Measurements from ENCODE around the gene NRXN2. TPM values are rescaled to one million over a fixed set of nuclear protein-coding genes. Genes with fewer than 3 reads are reported as not detected.

The NRXN2 gene
- polyA plus RNA-seq, 3 donors = 0.07 TPM; not detected in 2

DNA sequence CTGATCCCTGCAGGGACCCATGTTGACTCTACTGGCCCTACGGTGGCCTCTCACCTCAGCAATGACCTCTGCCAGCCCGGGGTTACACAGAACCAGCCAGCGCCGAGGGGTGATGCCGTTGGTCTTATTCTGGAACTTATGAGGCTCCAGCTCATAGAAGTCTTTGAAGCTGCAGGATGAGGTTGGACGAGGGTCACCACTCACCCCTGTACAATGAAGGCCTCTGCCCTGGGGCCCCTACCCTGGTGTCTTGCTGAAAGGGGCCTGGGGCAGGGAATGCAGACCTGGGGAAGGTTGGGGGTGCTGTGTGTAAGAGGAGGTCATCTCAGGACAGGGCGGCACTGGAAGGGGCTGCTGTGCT lies 30.0 kb upstream of the NRXN2 start:
- WGBS (ENCODE audit: insufficient coverage) = 96% methylated on average over 7 of the region's 7 CpGs
- Histone ChIP-seq H3K4me1 (ENCODE audit: control insufficient read depth in 1 of 2, insufficient read depth in 2 of 2, low read length in 2 of 2) (no peaks in the 10 kb centered on the region), H3K27me3 (ENCODE audit: control insufficient read depth in 2 of 2, insufficient read depth in 2 of 2, low read length in 2 of 2) (no peaks in the 10 kb centered on the region), H2AFZ (ENCODE audit: insufficient read depth, low read depth, low read length, poor library complexity, severe bottlenecking) (no peak overlapping the region), H3K36me3 (replicated peaks in 1 of 2; ENCODE audit: control insufficient read depth in 1 of 2, insufficient read depth in 2 of 2, low read length in 2 of 2) (no peaks in the 10 kb centered on the region), H3K4me2 (replicated peaks; ENCODE audit: extremely low read depth, low read length, poor library complexity, severe bottlenecking) (no peak overlapping the region), H3K9ac (ENCODE audit: insufficient read depth, low read length, poor library complexity, severe bottlenecking) (no peak overlapping the region), H4K20me1 (ENCODE audit: insufficient read depth, low read length) (no peaks in the 10 kb centered on the region), H3K9me3 (replicated peaks in 1 of 2; ENCODE audit: control insufficient read depth in 1 of 2, insufficient read depth in 1 of 2, low read length in 2 of 2) (no peaks in the 10 kb centered on the region), H3K27ac (ENCODE audit: low read depth in 1 of 2, low read length in 2 of 2) (no peak overlapping the region), H3K4me3 (replicated peaks in 1 of 3; ENCODE audit: low read depth in 2 of 3, low read length in 3 of 3) (no peak overlapping the region), H3K79me2 (ENCODE audit: insufficient read depth, low read length) (no peaks in the 10 kb centered on the region)
- TF ChIP-seq, protein P1, sequence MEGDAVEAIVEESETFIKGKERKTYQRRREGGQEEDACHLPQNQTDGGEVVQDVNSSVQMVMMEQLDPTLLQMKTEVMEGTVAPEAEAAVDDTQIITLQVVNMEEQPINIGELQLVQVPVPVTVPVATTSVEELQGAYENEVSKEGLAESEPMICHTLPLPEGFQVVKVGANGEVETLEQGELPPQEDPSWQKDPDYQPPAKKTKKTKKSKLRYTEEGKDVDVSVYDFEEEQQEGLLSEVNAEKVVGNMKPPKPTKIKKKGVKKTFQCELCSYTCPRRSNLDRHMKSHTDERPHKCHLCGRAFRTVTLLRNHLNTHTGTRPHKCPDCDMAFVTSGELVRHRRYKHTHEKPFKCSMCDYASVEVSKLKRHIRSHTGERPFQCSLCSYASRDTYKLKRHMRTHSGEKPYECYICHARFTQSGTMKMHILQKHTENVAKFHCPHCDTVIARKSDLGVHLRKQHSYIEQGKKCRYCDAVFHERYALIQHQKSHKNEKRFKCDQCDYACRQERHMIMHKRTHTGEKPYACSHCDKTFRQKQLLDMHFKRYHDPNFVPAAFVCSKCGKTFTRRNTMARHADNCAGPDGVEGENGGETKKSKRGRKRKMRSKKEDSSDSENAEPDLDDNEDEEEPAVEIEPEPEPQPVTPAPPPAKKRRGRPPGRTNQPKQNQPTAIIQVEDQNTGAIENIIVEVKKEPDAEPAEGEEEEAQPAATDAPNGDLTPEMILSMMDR (IDR thresholded peaks at IDR 0.05) = no peak
- H3K27me3 Mint-ChIP-seq (ENCODE audit: low read depth in 3 of 3) = peaks cover 0 to 4% (median 2%) of the 10 kb centered on the region in 3 donors
- no peak overlapping the region for H3K4me3 Mint-ChIP-seq
- peaks cover 12 to 21% of the 10 kb centered on the region in 2 donors for H3K36me3 Mint-ChIP-seq
- intact Hi-C loops (cut with micrococcal nuclease) = no loop called here
- no peaks in the 10 kb centered on the region for H3K9me3 Mint-ChIP-seq
- H3K4me1 Mint-ChIP-seq = no peaks in the 10 kb centered on the region
- no peak overlapping the region for H3K27ac Mint-ChIP-seq
- no peak for DNase-seq

DNA sequence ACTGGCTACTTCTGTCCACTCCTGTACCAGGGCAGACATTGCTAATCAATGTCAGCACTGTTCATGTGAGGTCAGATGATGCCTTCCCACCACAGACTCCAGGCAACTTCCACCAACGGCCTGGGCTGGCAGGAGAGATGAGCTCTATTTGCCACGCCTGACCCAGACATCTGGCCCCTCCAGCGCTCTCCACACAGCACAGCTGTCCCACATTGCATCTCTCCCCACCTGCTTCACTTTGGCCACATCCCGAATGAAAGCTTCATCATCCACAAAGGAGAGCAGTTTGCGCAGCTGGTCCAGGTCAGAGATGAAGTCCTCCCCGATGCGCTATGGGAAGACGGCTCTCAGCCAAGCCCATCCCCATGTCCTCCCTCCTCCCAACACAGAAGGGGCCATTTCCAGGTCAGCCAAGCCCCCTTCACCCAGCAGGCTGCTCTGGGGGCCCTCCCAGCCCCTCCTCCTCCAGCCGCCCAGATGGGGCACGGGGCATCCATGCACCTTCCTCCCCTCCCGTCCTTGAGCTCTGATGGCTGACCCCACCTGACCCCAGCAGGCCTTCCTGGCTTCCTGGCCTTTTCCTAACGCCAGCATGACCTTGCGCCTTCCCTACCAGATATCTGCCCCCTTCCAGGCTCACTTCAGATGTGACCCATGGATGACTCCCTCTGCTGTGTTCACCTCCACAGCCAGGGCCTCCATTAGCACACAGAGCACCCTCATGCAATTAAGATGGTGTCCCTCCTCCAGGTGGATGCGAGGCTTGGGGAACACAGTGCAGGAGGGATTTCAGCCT lies 29.4 kb upstream of the NRXN2 start:
- no peaks in the 10 kb centered on the region for H3K27me3 ChIP-seq (ENCODE audit: control insufficient read depth in 2 of 2, insufficient read depth in 2 of 2, low read length in 2 of 2)
- H3K36me3 Mint-ChIP-seq = peaks cover 12 to 21% of the 10 kb centered on the region in 2 donors
- H2AFZ ChIP-seq (ENCODE audit: insufficient read depth, low read depth, low read length, poor library complexity, severe bottlenecking) = no peak overlapping the region
- no peaks in the 10 kb centered on the region for H3K4me1 Mint-ChIP-seq
- no peaks in the 10 kb centered on the region for H3K79me2 ChIP-seq (ENCODE audit: insufficient read depth, low read length)
- no peak overlapping the region for H3K27ac ChIP-seq (ENCODE audit: low read depth in 1 of 2, low read length in 2 of 2)
- no peaks in the 10 kb centered on the region for H3K36me3 ChIP-seq (replicated peaks in 1 of 2; ENCODE audit: control insufficient read depth in 1 of 2, insufficient read depth in 2 of 2, low read length in 2 of 2)
- H3K9me3 Mint-ChIP-seq = no peaks in the 10 kb centered on the region
- H3K27me3 Mint-ChIP-seq (ENCODE audit: low read depth in 3 of 3) = peaks cover 0 to 4% (median 2%) of the 10 kb centered on the region in 3 donors
- H3K4me3 ChIP-seq (replicated peaks in 1 of 3; ENCODE audit: low read depth in 2 of 3, low read length in 3 of 3) = no peak overlapping the region
- 90% methylated on average over 13 of the region's 14 CpGs for WGBS (ENCODE audit: insufficient coverage)
- intact Hi-C loops (cut with micrococcal nuclease) = no loop called here
- TF ChIP-seq, protein P1 (IDR thresholded peaks at IDR 0.05) = no peak
- DNase-seq = no peak
- H3K4me2 ChIP-seq (replicated peaks; ENCODE audit: extremely low read depth, low read length, poor library complexity, severe bottlenecking) = no peak overlapping the region
- no peak overlapping the region for H3K9ac ChIP-seq (ENCODE audit: insufficient read depth, low read length, poor library complexity, severe bottlenecking)
- no peaks in the 10 kb centered on the region for H4K20me1 ChIP-seq (ENCODE audit: insufficient read depth, low read length)
- no peak overlapping the region for H3K27ac Mint-ChIP-seq
- no peak overlapping the region for H3K4me3 Mint-ChIP-seq
- H3K9me3 ChIP-seq (replicated peaks in 1 of 2; ENCODE audit: control insufficient read depth in 1 of 2, insufficient read depth in 1 of 2, low read length in 2 of 2) = no peaks in the 10 kb centered on the region
- no peaks in the 10 kb centered on the region for H3K4me1 ChIP-seq (ENCODE audit: control insufficient read depth in 1 of 2, insufficient read depth in 2 of 2, low read length in 2 of 2)
